HG03175 (cell line): ENCODE measurements around the gene PTPRO.
A peak's percentile ranks its signal among the peaks of the same experiment; 100 is the strongest.

ENCODE experiments used
- ATAC-seq: cut with Tn5 transposase; IDR thresholded peaks from one replicate; pipeline ENCODE4 v1.9.1; 2021; ENCODE audit warnings: mild to moderate bottlenecking, moderate library complexity; ENCODE audit not compliant: unreplicated experiment

PTPRO gene

DNA sequence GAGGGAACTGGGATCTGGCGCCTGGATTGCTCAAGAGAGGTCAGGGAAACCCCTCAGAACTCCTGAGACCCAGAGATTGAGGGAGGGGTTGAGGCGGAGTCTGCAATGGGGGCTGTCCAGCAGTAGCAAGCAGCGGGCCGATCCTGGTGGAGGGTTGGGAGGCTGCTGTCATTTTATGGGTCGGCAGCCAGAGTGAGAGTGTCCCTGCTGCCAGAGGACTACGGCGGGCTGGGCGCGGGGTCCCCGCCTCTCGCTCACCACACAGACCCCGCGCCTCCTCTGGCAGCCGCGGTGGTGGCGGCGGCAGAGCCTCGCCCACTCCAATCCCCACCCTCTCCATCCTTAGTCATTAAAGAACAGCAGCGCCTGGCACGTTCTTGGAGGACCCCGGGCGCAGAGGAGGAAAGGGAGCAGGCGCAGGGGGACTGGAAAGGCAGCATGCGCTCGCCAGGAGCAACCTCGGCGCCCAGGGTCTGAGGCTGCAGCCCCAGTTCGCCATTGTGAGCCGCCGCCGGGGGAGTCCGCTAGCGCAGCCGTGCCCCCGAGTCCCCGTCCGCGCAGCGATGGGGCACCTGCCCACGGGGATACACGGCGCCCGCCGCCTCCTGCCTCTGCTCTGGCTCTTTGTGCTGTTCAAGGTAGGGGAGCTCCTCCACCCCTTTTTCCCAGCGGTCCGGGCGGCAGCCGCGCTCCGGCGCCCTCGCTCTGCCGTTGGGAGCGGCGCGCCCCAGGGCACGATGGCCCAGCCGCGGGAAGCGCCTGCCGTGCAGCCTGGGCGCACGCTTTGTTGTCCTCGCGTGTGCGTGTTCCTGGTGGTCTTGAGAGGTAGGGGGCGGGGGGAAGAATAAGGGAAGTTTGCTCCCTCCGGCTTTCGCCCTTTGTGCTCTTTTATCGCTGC is at the start of gene PTPRO:
TSS of gene PTPRO (plus strand) at position 345 of the 898 bp plus-strand sequence.
- ATAC-seq = no peak

DNA sequence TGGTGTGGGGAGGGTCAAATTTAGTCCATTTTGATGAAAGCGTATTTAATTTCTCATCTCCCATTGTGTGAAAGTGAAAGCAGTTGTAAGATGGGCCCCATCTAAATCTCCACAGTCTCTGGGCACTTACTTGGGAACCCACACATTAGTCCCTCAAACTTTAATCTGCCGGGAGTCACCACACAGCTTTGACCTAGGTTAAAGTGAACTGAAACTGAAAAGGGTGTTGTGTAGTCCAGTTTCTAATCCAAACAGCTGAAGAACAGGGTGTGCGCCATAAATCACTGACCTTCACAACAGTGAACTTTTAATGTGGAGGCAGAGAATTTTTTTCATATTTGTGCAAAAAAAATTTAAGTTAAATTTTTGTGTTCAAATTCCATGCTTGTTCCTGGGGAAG is 48.4 kb upstream of the PTPRO start:
- ATAC-seq = no peak

DNA sequence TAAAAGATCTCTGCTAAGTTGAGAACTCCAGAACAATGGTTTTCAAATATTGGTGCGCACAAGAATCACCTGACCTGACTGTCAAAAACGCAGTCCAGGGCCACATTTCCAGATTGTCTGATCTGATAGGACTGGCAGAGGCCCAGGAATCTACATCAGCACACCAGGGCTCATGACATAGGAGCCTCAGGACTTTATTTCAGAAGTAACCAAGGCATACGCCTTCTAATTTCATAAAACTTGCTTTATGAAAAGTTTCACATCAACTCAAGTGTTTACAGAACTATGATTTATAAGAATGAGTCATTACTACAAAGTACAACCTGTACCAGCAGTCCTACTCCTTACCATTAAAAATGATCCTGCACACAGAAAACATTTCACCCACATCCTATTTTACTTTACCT is 47.7 kb upstream of the PTPRO start:
- ATAC-seq = no peak

DNA sequence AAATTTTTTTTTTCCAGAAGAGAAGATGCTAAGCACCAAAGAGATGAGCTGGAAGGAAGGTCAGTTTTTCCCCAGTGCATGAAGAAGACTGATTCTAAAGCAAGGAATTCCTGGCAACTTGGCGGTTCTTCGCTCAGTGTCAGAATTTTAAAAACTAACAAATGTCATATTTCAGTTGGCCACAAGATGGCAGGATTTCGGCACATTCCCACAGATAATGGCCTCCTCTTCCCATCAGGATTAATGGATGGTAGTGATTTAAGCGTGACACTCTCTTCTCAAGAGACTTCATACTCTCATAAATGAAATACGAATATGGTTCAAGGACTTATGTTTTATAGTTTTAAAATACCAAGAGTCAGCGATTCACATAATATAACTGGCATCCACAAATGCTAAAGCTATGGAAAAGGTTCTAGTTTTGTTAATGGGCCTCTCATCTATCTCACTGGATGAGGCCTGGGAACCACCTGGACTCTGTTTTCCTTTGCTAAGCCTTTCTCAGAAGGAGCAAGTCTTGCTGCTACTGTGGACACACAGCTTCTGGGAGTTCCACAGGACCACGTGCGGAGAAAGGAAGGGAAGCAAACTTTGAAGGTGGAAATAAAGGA is 46.1 kb upstream of the PTPRO start:
- no peak for ATAC-seq

DNA sequence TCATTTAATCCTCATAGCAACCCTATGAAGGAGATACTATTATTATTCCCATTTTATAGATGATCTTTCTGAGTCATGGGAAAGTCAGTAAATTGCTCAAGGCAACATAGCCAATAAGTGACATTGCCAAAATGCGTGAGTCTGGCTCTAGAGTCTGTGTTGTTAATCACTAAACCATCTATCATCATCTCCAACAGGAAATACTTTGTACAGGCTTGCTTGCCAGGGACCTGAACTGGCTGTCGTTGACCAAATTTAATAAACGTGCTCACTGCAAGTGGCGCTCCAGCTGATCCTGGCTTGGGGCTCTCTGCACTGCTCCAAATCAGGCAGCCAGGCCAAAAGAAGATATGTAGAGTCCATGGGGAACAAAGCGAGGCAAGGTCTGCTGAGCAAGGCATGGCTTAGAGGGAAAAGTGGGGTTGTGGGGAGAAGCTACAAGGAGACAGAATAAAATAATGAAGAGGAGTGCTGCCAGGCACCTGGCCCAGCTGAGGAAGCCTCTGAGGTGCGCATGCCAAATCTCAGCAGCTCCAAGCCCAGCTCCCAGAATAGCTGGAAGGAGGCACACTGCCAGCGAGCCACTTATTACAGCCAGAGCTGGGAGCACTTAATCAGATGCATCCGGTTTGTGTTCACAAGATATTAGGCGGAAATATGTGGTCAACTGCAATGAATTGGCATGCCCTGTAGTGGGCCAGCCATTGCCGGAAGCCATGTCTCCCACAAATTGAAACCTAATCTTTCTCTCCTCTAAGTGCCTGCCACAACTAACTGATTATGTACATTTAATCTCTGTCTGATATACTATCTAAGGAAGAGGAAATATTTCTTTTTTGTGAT is 43.3 kb upstream of the PTPRO start:
- ATAC-seq = peak; percentile 70

DNA sequence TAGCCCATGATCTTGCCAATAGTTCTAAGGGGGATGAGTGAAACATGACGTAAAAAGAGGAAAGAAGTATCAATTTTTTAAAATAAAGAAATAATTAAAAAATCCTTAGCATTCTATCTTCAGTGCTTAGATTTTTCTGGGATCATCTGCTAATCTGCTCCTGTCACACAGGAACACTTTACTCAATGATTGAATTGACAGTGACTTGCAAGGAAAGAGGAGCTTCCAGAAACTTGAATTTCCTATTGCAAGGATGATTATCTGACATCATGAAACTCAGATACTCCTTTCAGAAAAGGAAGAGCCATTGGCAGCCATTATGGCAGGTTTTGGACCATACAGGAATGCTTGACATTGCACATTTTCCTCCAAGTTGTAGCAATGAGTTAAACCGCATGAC is 41.4 kb upstream of the PTPRO start:
- ATAC-seq = no peak

DNA sequence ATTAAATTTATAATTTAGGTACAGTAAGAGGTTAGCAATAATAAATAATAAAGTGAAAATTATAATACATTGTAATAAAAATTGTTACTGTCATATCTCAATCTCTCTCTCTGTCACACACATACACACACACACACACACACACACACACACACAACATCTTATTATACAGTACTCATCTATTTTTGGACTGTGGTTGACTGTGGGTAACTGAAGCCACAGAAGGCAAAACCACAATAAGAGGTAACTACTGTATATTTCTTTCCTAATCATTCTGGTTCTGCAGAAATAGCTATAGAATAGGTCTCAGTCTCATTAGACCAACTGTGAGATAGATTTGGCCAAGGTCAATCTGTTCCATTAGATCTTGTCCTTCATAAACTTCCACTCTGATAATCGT is 33.1 kb upstream of the PTPRO start:
- ATAC-seq = no peak

DNA sequence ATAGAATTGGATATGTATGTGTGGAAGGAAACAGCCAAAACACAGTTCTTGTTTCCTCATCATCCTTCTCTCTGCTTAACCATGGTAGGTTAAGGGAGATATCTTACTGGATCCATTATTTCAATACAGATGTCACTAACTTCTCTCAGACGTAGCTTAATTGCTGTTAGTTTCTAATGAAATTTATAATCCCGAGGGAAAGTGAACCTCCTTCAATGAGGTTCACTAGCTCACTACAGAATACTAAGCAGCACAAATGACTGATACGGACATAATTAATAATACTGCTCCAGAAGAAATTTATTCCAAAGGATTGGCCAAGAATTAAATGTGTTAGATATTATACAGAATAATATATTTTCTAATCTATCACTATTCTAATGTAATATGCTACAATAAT is 28.6 kb upstream of the PTPRO start:
- no peak for ATAC-seq

DNA sequence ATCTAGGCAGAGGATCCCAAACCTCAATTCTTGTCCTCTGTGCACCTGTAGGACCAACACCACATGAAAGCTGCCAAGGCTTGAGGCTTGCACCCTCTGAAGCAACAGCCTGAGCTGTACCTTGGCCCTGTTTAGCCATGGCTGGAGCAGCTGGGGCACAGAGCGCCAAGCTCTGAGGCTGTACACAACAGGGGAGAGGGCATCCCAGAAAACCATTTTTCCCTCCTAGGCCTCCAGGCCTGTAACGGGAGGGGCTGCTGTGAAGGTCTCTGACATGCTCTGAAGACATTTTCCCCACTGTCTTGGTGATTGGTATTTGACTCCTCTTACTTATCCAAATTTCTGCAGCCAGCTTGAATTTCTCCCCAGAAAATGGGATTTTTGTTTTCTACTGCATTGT is 22.4 kb upstream of the PTPRO start:
- ATAC-seq = no peak

DNA sequence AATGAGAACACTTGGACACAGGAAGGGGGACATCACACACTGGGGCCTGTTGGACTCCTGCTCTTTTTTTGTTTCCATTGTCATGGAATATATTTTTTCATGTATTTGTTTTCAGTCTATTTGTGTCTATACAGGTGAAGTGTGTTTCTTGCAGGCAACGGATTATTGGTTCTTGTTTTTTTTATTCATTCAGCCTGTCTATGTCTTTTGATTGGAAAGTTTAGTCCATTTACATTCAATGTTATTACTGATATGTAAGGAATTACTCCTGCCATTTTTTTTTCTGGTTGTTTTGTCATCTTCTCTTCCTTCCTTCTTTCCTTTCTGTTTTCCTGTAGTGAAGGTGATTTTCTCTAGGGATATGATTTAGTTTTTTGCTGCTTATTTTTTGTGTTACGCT is 18.0 kb upstream of the PTPRO start:
- no peak for ATAC-seq

DNA sequence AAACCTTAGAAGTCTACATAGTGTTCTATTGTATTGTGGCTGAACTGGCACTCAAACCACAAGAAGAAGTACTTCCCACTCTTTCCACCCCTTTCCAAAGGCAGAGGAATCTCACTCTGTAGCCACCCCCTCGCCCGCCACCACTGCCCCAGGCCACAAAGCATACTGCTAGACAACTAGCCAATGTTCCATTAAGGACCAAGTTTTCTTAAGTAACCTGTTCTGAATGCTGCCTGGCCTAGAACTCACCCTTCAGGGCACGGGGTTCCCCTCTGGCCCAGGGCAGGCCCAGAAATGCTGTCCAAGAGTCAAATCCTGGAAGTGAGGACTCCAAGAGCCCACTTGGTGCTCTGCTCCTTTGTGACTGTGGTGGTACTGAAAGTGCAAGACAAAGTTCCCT is 15.7 kb upstream of the PTPRO start:
- no peak for ATAC-seq

DNA sequence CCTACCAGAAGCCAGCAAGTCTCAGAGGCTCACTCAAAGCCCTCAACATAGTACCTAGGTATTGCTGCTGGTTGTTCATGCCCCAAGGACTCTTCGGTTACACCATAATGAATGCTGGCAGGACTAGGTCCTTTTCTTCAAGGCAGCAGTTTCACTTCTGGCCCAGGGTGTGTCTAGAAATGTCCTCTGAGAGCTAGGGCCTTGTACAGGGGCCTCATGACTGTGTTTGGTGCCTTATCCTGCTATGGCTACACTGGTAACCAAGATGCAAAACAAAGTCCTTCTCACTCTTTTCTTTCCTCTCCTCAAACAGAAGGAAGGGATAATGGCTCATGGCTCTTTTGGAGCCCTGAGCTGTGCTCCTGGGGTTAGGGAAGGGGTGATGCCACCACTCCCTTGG is 15.2 kb upstream of the PTPRO start:
- no peak for ATAC-seq

DNA sequence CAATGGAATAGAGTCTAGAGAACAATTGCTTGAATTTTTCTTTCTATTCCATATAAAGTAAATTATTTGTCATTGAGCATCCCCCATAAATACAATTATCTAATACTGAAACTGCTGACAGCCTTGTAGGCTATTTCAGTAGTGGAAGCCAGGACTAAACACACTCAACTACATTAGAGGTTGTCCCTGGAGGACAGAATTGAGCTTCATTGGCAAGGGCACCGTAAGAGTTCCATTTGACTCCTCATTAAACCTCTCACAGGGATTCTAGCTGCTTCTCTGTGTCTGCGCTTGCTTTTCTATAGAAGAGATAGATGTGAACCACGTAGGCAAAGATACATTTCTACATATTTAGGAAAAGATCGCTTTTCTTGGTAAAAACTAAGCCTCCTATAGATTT is 3.5 kb upstream of the PTPRO start:
- no peak for ATAC-seq

DNA sequence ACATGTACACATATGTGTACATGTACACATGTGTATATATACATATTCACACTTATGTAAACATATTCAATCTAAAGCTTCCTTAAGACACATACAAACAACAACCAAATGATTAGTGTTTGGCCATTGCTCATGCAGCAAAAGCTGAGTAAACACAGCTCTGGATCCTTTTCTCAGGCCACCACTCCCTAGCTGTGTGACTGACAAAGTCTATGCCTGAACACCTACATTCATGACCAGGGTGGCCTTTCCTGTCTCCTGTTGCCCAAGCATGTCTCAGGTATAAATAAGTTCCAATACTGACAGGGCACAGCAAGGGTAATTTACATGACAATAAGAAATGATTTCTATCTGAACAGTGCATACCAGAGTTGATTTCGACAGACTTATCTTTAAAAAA is 1.4 kb upstream of the PTPRO start:
- ATAC-seq = no peak

DNA sequence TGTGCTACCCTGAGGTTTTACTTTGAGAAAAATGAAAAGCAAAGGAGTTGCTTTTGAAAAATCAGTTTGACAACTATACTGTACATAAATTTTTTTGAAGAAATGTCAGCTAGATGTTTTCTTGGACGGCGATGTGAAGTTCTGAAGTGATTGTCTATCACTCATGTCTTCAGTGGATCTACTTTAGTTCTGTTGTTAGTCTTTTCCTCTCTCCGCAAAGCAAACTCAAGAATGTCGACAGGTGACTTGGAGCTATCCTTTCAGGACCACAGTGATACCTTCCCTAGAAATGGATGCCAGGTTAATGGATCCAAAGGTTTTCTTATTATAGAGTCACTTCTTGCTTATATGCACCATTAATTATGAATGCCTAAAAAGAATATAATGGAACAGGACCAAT is 1.2 kb downstream of the PTPRO start:
- no peak for ATAC-seq

DNA sequence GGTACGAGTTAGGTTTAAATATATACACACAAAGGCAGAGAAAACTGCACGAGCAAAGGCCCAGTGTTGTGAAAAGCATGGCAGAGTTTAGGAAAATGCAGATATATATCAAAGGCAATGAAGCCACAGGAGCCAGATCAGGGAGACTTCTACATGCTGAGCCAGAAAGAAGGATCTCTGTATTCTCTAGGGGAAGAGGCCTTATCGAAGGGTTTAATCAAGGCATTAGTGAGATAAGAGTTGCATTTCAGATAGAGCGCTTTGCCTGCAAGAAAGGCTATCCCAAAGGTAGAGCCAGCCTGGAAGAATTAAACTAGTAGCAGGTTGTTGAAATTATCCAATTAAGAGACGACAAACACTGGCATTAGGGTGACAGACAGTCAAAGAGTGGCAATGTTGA is 7.6 kb downstream of the PTPRO start:
- ATAC-seq = no peak

DNA sequence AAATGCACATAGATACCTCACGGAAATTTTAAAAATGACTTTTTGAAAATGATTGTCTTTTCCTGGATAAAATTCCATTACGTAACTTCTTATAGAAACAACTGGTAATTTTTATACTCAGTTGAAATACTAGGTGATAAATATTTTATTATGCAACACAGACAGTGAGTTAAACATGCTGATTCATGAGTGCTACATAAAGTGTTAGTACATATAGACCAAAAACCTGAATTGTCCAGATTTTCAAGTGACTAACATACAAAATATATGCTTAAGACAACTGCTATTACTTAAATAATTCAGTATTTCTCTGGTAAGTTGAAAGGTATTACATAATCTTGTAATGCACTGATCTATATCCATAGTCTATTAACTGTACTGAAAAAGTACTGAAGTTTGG is 11.9 kb downstream of the PTPRO start:
- ATAC-seq = no peak

DNA sequence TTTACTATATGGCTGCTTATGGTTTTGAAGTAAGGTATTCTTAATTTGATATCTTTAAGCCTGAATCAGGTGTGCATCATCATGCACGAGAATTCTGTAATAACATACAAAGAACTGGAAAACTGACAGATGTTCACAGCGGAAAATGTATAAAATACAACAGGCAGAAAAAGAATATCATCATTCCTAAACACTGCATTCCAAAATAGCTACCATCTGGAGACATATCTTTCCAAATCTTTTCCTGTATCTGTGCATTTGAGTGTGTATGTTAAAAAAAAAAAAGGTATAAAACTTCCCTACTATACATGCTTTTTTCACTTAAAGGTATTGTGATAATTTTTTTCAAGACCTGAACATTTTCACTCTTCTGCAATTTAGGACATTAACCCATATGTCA is 13.7 kb downstream of the PTPRO start:
- no peak for ATAC-seq

DNA sequence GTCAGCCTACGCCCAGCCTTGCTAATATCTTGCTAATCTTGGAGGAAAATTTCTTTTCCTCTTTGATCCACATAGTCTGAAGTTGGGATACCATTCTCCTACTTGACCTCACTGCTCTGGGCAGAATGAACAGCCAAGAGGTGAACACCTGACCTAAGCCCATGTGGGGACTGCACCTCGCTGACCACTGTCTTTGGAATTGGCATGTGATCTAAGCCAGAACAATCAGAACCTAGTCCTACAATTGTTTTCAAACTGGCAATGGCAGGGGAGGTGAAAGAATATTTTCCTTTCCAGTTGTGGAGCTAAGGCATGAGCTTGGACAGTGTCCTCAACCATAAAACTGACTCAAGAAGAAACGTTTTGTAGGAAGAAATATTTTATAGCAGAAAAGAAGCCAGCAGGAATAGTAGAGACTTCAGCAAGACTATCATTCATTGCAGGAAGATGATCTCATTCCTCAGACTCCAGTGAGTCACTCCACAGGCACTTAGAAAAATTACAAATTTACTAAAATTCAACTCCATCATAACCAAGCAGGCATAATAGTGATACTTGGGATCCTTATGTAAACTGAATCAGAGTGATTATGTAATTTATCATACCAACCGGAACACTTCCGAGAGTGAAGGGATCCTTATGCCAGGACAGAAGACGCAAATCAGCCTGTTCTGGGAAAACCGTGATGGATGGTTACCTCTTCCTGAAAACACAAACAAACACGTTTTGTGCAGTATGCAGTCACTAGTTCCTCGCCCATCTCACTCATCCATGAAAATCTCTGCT is 14.7 kb downstream of the PTPRO start:
- ATAC-seq = no peak

DNA sequence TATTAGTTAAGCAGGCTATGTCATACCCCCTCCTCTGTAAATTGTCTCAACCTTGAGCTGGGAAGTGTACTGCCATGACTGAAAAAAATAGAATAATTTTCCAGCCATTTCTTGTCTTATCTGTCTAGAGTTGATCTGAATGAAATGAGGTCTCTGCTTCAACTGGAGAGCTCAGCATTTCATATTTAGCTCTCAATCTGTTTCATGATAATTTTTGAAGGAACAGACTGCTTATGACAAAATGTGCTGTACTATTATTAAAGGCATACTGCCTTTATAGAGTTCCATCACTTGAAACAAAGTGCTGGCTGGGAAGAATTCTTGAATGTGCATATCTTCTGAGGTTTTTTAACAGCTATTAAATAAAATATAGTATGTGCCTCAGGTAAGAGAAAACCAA is 19.1 kb downstream of the PTPRO start:
- ATAC-seq = no peak

DNA sequence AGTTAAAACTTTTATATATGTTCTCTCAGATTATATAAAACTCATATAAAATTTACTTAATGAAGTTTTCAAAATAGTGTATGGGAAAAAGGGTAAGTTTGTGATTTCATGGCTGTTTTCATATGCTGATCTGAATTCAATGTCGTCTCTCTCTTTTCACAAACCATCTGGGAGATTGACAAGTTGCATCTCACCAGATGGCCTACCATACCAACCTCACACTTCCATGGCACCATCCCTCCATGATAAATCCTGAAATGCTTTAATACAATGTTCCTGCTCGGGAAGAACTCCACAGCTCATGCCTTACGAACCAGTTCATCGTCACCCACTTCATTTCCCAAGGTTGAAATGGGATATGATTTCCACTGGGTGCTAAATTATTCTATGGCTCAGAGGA is 22.3 kb downstream of the PTPRO start:
- no peak for ATAC-seq
